CD4-positive, alpha-beta T cell treated with Interleukin-10 for 1 hour (primary cell): Measurements from ENCODE around the gene SLC22A23.

Source experiments
- DNase-seq: peaks from one replicate; pipeline ENCODE4 v3.0.0-alpha.2; 2020

Gene SLC22A23

GRCh38 chr6:3468585-3468984 lies 11.7 kb upstream of the SLC22A23 start:
- DNase-seq: no peak

- no peak for DNase-seq
These were observed 11.1 kb upstream of the SLC22A23 start for GRCh38 chr6:3467996-3468395.

GRCh38 chr6:3466488-3467219 lies 9.8 kb upstream of the SLC22A23 start:
- DNase-seq: no peak

GRCh38 chr6:3460253-3460652 lies 3.4 kb upstream of the SLC22A23 start:
- DNase-seq: no peak

GRCh38 chr6:3458706-3459421 lies 2.0 kb upstream of the SLC22A23 start:
- no peak for DNase-seq

GRCh38 chr6:3457710-3458602 lies 1.1 kb upstream of the SLC22A23 start:
- no peak for DNase-seq

- no peak for DNase-seq
These were observed 404 bp downstream of the SLC22A23 start for GRCh38 chr6:3456395-3456897.

GRCh38 chr6:3455569-3456394 lies 1.1 kb downstream of the SLC22A23 start:
- DNase-seq: no peak

- DNase-seq: peak; percentile 51
These were observed 1.7 kb downstream of the SLC22A23 start for GRCh38 chr6:3455147-3455568.

- DNase-seq: no peak
These were observed 2.4 kb downstream of the SLC22A23 start for GRCh38 chr6:3454273-3455010.

- DNase-seq: no peak
These were observed 3.2 kb downstream of the SLC22A23 start for GRCh38 chr6:3453413-3454272.

GRCh38 chr6:3451498-3451897 lies 5.4 kb downstream of the SLC22A23 start:
- DNase-seq: no peak

- no peak for DNase-seq
These were observed 6.0 kb downstream of the SLC22A23 start for GRCh38 chr6:3450888-3451287.

GRCh38 chr6:3449750-3450305 lies 7.0 kb downstream of the SLC22A23 start:
- no peak for DNase-seq

GRCh38 chr6:3449321-3449720 lies 7.5 kb downstream of the SLC22A23 start:
- DNase-seq: no peak

GRCh38 chr6:3447005-3447404 lies 9.8 kb downstream of the SLC22A23 start:
- DNase-seq: no peak

- no peak for DNase-seq
These were observed 10.7 kb downstream of the SLC22A23 start for GRCh38 chr6:3446184-3446583.

- DNase-seq: no peak
These were observed 12.4 kb downstream of the SLC22A23 start for GRCh38 chr6:3444276-3445088.

GRCh38 chr6:3443221-3443515 lies 13.7 kb downstream of the SLC22A23 start:
- DNase-seq: no peak
